Cardiac fibroblast (primary cell): ENCODE results near the gene RRP9.
"Not testable (repeated sequence)": the region's sequence is repeated elsewhere in the genome, so short reads cannot be mapped to it uniquely, and the experiment has no call there.

Experiments
- DNase-seq, 2 donors: peaks; one replicate each; pipeline versions ENCODE4 v3.0.0 to v3.0.0-alpha.2; 2010; ENCODE audit warnings: low read depth in 2 of 2
- H3K4me3 ChIP-seq, 2 donors: replicated peaks in 1 of 2; 1 replicate in 1 of 2; 2 replicates in 1 of 2; pipeline ENCODE4 v1.5.1; 2011; ENCODE audit warnings: low read depth in 2 of 2, low read length in 2 of 2, mild to moderate bottlenecking in 2 of 2, moderate library complexity in 1 of 2
- CTCF ChIP-seq: IDR thresholded peaks from one replicate; pipeline ENCODE4 v1.5.1; 2011; ENCODE audit warnings: low read depth, mild to moderate bottlenecking, low read length, inconsistent platforms

Gene RRP9

GRCh38 chr3:51933471-51934138 is 8.1 kb downstream of the RRP9 start:
- DNase-seq: no peak
- H3K4me3 ChIP-seq: no peak overlapping the region
- no peak for TF ChIP-seq CTCF

GRCh38 chr3:51932471-51933370 is 9.0 kb downstream of the RRP9 start:
- no peak for TF ChIP-seq CTCF
- no peak overlapping the region for H3K4me3 ChIP-seq
- no peak for DNase-seq

GRCh38 chr3:51931756-51932155 is 9.9 kb downstream of the RRP9 start:
- no peak overlapping the region for H3K4me3 ChIP-seq
- no peak for DNase-seq
- TF ChIP-seq CTCF: no peak

GRCh38 chr3:51930439-51930838 is 11.3 kb downstream of the RRP9 start:
- no peak for DNase-seq
- no peak for TF ChIP-seq CTCF
- H3K4me3 ChIP-seq: no peak overlapping the region

- no peak for DNase-seq
- no peak for TF ChIP-seq CTCF
- no peak overlapping the region for H3K4me3 ChIP-seq
Observed at GRCh38 chr3:51929420-51930003, 12.2 kb downstream of the RRP9 start.

- not testable (repeated sequence) for DNase-seq, H3K4me3 ChIP-seq
Observed at GRCh38 chr3:51928981-51929380, 12.7 kb downstream of the RRP9 start.

GRCh38 chr3:51928438-51928837 is 13.3 kb downstream of the RRP9 start:
- H3K4me3 ChIP-seq: no peak overlapping the region
- DNase-seq: no peak
- TF ChIP-seq CTCF: no peak
